GM19372 (cell line): ENCODE measurements around the gene HK1.

ENCODE experiments used
- ATAC-seq: cut with Tn5 transposase; IDR thresholded peaks from one replicate; pipeline ENCODE4 v1.9.1; 2021; ENCODE audit warnings: mild to moderate bottlenecking, low read depth, moderate library complexity; ENCODE audit not compliant: unreplicated experiment

The HK1 gene

DNA sequence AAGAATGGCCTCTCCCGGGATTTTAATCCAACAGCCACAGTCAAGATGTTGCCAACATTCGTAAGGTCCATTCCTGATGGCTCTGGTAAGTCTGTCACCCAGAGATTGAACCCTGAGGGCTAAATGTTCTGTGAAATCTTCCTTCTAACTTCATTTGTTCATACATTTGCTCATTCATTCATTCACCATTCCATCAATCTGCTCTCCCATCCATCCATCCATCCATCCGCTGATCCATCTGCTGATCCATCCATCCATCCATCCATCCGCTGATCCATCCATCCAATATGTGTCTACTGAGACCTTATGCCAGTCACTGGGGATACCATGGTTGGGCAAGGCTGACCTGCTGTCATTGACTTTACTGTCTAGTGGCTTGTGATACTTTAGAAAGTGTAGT, 65.6 kb downstream of the HK1 start:
- ATAC-seq, result no peak

DNA sequence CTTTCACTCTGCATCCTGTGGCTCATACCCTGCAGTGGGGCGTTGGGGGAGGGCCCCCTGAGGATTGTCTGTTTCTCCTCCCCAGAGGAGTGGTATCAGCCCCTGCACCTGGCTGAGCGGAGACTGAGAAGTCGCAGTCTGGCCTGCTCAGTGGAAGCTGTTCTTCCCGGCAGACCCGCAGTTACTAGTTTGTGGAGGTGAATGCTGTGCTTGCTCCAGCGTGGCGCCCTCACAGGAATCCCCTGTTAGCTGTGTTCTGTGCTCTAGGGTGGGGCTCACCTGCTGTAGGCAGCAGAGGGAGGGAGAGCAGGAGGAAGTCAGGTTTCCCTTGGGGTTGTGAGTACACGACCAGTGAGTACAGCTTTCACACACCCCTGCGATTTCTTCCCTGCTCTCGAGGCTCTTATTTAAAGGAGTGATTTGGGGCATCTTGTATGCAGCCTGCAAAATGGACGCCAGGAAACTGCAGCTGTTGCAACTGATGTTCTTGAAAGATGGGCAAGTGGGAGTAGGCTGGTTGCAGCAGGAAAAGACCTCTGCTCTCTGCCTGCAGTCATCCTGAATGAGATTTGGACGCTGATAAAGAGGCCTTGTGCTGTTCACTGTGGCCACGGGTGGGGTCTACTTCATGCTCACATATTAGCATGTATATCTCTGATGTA, 66.4 kb downstream of the HK1 start:
- ATAC-seq, result no peak

DNA sequence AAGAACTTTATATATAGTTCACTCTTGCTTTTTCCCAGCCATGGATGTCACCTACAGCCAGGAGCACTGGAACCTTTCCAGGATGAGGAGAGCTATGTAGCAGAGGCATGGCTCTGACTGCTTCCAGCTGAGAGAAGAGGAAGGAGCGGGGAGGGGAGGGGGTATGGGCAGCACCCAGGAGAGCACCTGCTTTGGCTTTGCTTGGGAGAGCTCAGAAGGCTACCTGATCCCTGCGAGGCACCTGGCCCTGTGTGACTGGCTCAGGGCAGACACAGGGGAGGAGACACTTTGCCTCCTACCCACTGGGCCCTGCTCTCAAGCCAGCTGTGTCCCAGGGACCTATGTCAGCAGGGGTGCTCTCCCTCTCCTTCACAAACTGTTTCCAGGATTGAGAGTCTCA, 67.1 kb downstream of the HK1 start:
- no peak for ATAC-seq

DNA sequence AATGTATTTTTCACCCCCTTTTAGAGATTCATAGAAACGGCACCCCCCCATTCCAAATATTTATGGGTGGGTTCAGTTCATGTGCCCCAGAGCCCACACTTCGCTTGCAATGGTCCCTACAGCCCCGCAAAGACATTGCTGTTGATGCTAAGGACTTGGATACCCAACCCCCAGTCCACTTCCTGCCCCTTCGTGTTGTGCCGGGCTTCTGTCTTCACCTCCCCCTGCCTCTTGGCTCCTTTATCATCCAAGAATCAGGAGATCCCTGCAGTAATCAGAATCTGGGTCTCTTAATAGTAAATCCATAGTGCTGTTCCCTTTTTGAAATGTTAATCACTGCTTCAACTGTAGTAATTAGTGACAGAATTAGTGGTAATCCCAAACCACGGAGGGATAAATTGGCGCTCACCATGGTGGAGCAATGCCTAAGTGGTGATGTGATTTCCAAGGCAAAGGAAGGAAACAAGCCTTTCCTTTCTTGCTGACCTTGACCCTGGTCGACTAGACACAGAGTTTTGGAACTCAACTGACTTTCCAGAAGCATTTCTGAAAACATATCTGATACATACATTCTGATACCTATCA, 67.7 kb downstream of the HK1 start:
- ATAC-seq, result no peak

DNA sequence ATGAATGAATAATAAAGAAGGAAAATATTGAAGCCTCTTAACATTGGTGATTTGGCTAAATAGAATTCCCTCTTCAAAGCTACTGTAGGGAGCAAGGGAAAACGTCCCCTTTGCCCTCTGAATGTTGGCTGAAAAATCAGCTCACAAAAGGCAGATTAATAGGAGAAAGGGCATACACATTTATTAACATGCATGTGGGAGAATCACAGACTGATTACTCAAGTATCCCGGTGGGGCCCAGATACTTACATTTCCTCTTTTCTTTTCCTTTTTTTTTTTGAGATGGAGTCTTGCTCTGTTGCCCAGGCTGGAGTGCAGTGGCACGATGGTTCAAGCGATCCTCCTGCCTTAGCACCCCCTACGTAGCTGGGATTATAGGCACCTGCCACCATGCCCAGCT, 68.5 kb downstream of the HK1 start:
- no peak for ATAC-seq

DNA sequence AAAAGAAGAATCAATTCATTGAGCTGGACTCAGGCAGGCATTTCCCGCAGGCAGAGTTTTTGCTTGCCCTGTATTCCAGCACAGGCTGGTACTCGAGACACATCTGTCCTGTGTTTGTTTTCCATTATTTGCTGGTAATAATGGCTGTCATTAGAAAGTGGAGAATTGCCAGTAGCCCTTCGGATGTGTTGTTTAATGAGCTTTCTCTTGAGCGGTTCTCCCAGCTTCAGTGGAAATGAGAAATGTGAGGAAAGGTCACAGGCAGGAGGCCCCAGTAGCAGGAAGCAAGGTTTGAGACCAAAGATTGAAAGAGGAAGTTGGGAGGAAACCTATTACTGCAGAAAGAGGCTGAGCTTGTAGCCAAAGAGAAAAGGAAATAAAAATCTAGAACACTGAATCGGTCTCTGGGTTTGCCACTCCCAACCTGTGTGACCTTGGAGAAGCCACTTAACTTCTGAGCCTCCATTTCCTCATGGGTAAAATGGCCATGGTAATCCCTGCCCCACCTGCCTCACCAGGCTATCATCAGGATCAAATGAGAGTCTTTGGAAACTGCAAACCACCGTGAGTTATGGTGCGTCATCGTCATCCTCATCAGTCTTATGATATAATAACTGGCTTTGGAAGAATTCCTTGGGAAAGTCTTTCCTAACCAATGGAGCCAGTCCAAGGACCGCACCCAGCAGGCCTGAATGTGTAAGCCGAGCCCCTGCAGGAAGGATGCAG, 70.7 kb downstream of the HK1 start:
- no peak for ATAC-seq

DNA sequence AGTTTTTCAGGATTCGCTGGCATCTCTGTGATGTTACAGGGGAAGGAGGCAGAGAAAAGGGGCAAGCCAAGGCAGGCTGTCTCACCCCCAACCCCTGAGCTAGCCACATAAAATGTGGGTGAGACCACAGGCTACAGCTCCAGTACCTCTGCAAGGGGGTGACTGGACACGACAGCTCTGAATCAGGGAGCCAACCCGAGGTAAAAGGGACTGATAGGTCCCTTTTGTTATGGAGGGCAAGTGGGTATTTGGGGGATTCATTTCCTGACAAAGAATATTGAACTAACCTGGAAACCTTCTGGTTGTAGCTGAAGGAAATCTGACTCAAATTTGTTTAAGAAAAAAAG, 71.2 kb downstream of the HK1 start:
- no peak for ATAC-seq

DNA sequence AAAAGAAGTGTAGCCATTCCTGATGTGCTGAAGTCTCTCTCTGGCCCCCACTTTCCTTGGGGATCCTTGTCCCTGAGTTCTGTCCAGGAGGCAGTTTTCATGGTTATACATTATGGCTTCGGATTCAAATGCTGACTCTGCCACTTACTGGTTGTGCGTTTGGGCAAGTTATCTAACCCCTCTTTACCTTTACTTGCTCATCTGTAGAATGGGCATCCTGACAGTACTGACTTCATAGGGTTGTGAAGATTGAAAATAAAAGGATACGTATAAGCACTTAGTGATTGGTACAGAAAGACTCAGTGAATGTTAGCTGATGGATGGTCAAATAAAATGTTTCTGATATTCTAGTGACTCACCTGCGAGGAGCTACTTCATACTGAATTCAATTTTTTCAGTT, 73.3 kb downstream of the HK1 start:
- ATAC-seq, result no peak

DNA sequence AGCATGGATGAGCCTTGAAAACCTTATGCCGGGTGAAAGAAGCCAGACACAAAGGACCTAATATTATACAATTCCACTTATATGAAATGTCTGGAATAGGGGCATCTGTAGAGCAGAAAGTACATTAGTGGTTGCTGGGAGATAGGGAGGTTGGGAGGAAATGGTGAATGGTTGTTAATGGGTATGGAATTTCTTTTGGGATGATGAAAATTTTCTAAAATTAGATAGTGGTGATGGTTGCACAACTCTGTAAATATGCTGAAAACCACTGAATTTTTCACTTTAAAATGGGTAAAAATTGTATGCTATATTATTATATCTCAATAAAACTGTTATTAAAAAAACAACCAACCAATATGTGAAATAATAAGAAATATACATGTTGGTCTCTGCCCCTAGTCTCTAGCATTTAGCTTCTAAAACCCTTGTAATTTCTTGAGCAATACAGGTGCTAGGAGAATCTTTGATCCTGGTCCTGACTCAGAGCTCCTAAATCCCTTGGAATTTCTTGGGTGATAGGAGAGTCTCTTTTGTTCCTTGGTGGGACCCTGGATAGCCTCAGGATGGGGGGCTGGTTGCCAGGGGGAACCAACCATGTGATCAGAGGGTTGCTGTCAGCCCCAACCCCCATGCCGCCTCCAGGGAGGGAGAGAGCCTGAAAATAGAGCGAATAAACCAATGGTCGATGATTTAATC, 74.4 kb downstream of the HK1 start:
- no peak for ATAC-seq

DNA sequence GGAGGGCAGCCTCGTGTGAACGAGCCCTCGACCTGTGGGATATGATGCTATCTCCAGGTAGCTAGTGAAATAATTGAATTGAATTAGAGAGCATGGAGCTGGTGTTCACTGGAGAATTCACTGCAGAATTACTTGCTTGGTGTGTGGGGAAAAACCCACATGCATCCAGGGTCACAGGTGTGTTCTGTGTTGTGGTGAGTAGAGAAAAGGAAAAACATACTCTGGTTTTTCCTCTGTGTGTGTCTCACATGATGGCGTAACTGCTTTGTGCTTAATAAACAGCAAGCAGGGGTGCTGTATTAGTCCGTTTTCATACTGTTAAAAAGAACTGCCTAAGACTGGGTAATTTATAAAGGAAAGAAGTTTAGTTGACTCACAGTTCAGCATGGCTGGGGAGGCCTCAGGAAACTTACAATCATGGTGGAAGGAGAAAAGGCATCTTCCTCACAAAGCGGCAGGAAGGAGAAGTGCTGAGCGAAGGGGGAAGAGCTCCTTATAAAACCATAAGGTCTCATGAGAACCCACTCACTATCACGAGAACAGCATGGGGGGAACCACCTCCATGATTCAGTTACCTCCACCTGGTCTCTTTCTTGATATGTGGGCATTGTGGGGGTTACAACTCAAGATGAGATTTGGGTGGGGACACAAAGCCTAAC, 75.8 kb downstream of the HK1 start:
- no peak for ATAC-seq

DNA sequence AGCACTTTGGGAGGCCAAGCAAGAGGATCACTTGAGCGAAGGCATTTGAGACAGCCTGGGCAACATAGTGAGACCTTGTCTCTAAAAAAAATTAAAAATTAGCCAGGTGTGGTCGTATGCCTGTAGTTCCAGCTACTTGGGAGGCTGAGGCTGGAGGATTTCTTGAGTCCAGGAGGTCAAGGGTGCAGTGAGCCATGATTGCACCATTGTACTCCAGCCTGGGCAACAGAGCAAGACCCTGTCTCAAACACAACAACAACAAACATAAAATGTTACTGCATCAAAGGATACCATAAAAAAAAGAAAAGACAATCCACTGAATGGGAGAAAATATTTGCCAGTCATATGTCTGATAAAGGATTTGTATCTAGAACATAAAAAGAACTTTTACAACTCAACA, 77.9 kb downstream of the HK1 start:
- no peak for ATAC-seq

DNA sequence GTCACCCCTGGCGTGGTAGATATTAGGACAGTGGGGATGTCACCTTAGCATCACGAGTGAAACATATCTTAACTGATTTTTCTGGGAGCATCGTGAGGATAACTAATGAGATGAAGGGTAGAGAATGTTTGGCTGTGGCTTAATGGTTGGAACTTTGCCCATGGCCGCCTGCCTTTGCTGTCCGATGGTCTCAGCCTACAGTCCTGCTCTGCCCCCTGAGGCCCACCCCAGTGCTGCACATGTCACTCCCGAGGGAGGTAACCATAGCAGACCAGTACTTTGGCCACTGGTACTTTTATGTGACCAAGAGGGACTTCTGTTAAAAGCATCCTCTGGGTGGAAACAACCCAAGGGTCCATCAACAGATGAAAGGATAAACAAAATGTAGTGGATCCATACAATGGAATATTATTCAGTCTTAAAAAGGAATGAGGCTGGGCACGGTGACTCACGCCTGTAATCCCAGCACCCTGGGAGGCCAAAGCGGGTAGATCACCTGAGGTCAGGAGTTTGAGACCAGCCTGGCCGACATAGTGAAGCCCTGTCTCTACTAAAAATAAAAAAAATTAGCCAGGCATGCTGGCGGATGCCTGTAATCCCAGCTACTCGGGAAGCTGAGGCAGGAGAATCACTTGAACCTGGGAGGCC, 80.0 kb downstream of the HK1 start:
- no peak for ATAC-seq

DNA sequence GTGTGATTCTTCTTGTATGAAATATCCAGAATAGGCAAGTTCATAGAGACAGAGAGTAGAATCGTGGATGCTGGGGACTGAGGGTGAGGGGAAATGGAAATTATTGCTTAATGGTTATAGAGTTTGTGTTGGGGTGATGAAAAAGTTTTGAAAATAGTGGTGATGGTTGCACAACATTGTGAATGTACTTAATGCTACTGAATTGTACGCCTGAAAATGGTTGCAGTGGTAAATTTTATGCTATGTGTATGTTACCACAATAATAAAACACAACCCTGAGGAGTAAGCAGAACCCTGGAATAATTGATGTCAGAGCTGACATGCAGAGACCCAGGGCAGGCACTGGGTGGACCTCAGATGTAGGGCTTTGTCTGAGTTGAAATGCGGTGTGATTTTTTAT, 80.9 kb downstream of the HK1 start:
- no peak for ATAC-seq

DNA sequence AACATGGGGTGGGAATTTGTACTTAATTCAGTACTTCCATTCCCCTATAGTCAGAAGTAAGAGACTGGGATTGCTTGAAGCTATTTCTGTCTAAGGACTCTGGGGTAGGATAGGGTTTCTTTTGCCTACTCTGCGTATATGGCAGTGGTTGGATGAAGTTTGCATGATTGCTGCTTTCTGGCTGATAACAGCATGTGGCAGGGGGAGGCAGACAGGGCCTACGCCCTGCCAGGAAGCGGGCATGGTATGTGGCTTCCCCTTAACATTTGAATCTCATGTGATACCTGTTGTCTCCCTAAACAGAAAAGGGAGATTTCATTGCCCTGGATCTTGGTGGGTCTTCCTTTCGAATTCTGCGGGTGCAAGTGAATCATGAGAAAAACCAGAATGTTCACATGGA, 81.3 kb downstream of the HK1 start:
- ATAC-seq, result no peak

DNA sequence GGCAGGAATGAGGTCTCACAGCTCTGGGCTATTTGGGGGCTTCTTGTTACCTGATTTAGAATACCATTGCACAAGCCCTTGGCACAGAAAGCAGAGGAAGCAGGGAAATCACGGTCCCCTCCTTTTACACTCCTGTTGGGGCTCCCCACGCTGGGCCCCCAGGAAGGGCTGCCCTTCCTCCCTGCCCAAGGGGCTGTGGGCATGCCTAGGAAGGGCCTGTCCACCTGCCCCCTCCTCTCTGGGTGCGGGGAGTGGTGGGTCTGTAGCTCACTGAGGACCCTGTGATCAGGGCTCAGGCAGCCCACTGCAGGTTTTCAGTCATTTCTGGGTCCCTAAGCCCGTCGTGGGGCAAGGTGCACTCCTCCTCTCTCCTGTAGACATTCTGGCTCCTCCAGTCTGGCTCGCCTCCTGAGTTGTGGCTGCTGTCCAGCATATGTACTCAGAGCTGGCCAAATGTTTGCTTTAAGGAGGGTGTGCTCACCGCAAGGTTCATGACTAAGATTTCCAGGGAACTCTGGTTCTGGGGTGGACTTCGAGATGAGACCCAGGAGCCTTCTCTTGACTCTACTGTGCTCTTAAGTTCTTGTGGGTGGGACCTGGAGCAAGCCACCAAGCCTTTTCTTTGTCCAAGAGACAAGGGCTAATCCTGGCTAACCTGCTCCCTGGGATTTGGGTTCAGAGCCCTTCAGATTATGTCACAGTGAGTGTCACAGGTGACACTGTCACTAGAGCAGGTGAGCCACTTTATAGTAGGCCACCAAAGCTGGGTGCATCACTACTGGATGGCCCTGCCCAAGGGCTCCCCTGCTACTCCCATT, 82.4 kb downstream of the HK1 start:
- ATAC-seq, result no peak

DNA sequence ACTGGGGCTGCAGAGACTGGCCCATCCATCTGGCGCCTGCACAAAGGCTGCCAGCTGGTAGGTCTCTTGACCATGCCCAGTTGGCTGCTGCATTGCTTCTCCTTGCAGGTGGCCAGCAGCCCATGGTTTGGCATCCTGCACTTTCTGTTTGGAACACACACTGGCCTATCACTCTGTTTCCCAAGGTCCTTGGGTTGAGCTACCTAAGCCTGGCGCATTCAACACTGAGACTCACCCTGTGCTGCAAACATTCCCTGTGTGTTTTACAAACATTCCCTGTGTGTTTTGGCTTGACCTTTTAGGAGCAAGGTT, 83.0 kb downstream of the HK1 start:
- ATAC-seq, result no peak

DNA sequence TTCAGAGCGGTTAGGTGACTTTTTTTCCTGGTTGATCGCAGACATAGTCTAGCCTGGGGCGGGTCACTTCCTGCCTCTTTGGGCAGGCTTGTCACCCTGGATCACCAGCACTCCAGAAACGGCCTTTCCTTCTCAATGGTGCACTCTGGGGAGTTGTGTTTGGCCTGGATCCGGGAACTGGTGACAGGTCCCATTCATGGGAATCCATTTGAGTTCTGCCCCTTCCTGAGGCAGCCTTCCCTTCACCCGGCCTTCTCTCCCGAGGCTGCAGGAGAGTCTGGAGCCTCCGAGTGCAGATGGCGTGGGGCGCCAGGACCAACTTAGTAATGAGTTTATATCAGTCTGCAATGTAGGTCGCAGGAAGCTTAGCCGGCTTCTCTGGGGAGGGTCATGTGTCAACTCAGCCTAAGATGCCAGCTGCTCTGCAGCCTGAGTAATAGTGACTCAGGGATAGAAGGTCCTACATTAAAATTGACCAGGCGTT, 84.2 kb downstream of the HK1 start:
- no peak for ATAC-seq

DNA sequence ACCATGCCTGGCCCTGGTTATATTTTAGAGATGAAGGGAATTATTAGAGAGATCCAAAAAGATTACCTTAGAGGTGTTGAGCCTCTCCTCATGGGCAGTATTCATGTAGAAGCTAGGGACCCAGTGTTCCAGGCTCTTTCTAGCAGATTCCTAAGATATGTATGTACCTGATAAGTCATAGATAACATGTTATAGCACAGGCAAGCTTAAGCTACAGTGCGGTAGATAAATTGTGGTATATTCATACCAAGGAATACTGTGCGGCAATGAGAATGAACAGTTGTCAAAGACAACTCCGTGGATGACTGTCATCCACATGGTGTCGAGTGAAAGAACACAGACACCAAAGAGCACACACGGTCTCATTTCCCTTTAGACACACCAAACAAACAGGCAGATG, 85.4 kb downstream of the HK1 start:
- ATAC-seq, result no peak

DNA sequence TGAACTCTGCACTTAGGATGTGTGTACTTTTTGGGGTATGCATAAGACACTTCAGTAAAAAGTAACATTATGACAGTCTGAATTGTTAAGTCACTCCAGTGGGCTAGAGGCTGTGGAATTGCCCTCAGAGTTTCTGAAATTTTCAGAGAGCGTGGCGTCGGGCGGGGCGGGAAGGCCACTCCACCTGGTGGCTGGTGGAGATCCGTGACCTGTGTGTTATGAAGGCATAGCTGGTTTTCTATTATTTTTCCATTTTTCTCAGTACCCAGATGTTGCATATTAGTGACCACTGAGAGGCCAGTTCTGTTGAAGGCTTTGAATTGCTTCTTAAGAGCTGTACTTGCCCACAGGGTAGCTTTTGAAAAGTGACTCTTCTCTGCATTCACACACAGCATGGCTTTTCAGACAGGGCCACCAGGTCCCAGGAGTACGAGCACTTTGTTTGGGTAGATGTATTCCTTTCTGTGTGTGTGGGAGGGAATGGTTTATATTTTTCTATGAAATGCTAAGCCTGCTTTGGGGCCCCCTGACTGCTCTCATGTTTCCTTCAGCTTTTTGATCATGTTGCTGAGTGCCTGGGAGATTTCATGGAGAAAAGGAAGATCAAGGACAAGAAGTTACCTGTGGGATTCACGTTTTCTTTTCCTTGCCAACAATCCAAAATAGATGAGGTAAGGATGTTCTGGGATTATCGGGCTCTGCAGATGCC, 86.1 kb downstream of the HK1 start:
- ATAC-seq, result no peak
